Measurements from ENCODE around the gene MTMR11.

MTMR11 gene, protein sequence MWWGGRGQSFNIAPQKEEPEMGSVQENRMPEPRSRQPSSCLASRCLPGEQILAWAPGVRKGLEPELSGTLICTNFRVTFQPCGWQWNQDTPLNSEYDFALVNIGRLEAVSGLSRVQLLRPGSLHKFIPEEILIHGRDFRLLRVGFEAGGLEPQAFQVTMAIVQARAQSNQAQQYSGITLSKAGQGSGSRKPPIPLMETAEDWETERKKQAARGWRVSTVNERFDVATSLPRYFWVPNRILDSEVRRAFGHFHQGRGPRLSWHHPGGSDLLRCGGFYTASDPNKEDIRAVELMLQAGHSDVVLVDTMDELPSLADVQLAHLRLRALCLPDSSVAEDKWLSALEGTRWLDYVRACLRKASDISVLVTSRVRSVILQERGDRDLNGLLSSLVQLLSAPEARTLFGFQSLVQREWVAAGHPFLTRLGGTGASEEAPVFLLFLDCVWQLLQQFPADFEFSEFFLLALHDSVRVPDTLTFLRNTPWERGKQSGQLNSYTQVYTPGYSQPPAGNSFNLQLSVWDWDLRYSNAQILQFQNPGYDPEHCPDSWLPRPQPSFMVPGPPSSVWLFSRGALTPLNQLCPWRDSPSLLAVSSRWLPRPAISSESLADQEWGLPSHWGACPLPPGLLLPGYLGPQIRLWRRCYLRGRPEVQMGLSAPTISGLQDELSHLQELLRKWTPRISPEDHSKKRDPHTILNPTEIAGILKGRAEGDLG

DNA sequence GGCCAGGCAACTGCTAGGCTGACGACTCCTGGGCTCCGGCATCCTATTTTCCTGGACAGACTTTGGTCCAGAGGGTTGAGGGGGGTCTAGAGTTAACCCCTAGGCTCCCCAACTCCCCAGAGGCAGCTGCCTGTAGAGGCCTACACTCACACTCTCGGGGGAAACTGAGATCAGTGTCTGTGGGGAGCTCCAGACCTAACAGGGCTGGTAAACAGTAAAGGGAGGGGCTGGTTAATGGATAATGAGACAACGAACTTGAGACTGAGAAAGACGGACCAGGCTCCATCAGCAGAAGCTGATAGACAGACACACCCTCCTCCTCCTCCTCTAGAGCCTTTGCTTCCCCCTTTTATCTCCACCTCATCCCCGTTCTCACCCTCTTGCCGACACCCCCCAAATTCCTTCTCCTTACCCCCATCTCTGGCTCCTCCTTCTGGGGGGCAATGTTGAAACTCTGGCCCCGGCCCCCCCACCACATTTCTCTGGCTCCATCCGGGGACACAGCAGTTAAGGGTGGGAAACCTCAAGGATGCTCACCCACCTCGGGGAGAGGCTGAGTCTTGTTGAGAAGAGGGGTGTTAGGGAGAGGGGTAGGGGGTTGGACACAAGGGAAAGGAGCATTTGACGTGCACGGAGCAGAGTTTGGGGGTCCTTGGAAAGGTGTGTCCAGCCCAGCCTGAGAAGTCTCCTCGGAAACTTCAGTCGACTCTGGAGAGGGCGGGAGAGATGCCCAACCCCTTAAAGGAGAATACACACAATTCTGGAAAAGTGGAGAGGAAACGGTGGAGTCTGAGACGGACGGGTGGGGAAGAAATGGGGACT, at the start of gene MTMR11:
TSS of gene MTMR11 (minus strand) at position 710 of the 822 bp plus-strand sequence. CDS start at position 478, 232 bp downstream.
- no peaks in the 10 kb centered on the region for H3K9me3 Mint-ChIP-seq
- intact Hi-C loops (cut with micrococcal nuclease) = no loop called here
- peaks cover 67% of the 10 kb centered on the region for H3K4me1 Mint-ChIP-seq (ENCODE audit: low read depth)
- peak within 1 kb of the TSS; percentile 41 for H3K4me3 Mint-ChIP-seq
- no peaks in the 10 kb centered on the region for H3K36me3 Mint-ChIP-seq (ENCODE audit: low read depth)
- H3K27me3 Mint-ChIP-seq = no peaks in the 10 kb centered on the region
- peak within 1 kb of the TSS; percentile 16 for H3K27ac Mint-ChIP-seq

DNA sequence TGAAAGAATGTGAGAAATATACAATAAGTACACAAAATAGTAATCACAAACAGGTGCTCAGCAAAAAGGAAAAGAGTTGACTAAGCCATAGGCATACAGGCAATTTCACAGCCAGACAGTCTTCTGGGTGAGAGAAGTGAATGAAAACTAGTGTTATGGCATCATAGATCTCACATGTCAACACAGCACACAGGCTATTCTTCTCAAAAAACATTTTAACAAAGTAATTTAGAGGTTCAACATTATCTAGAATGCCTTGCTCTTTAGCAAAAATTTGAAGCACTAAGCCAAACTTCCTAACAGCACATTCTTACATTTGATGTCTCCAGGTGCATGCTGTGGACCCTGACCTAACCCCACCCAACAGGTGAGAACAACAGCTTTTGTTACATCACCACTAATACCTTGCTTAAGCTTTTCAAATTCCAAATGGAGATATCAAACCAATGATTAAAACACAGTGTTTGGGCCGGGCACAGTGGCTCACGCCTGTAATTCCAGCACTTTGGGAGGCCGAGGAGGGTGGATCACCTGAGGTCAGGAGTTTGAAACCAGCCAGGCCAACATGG, 43.4 kb upstream of the MTMR11 start:
- intact Hi-C loops (cut with micrococcal nuclease) = loop anchor here (5.0 kb wide), 1 partner anchor 47 kb away; no protein-coding TSS in a partner anchor
- H3K36me3 Mint-ChIP-seq (ENCODE audit: low read depth) = no peaks in the 10 kb centered on the region
- H3K4me1 Mint-ChIP-seq (ENCODE audit: low read depth) = no peaks in the 10 kb centered on the region
- no peak overlapping the region for H3K27ac Mint-ChIP-seq
- H3K4me3 Mint-ChIP-seq = no peak overlapping the region
- no peaks in the 10 kb centered on the region for H3K9me3 Mint-ChIP-seq
- peaks cover 92% of the 10 kb centered on the region for H3K27me3 Mint-ChIP-seq

DNA sequence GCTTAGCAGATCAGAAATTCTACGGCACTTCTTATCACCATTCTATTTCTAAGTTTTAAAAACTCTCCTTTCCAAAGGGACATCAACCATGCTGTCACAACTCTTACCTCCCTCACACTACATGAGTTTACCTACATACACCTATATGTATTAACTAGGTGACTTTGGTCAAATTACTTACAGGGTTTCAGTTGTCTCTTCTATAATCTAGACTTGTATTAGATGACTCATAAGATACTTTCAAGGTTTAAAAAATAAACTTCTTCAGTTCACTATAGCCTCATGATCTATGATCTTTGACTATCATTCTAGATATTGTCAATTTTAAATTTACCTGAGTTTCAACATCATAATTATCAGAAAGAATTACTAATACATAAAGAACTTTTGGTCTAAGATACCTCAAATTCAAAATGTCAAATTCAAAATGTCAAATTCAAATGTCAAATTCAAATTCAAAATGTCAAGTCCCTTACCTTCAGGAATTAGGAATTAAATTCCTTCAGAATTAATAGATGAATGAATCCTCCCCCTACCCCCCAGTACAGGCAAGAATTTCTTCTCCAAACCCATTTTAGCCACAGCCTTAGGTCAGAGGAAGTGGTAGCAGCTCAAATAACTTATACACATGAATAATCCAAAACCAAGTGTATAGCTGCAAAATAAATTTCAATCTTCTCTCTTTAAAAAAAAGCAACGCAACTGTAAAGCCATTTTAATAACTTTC, 42.7 kb upstream of the MTMR11 start:
- Mint-ChIP-seq H3K4me3 (no peak overlapping the region), H3K27me3 (peaks cover 92% of the 10 kb centered on the region), H3K9me3 (no peaks in the 10 kb centered on the region), H3K36me3 (ENCODE audit: low read depth) (no peaks in the 10 kb centered on the region), H3K4me1 (ENCODE audit: low read depth) (no peaks in the 10 kb centered on the region), H3K27ac (no peak overlapping the region)
- intact Hi-C loops (cut with micrococcal nuclease) = no loop called here

DNA sequence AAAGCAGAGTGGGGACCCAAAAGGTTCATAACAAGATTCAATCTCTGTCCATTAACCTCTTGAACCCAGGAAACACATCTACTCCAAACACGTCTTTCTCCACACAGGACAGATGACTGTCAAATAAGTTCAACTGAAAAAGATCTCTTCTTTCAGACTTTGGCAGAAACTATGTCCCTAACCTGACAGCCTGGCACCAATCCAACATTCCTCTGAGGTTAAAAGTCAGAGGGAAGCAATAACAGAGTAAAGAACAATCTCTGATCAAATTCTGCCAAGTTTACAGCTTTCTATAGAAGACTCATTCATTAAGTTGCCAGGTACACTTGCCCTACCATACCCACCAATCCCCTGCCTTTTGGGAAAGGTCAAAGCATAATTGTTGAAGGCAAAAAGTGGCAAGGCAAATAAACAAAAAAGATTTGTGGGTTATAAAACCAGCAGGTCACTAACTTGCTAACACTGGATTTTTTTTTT, 41.9 kb upstream of the MTMR11 start:
- Mint-ChIP-seq H3K36me3 (ENCODE audit: low read depth) (no peaks in the 10 kb centered on the region), H3K27ac (no peak overlapping the region), H3K4me1 (ENCODE audit: low read depth) (no peaks in the 10 kb centered on the region), H3K9me3 (no peaks in the 10 kb centered on the region), H3K27me3 (peaks cover 92% of the 10 kb centered on the region), H3K4me3 (no peak overlapping the region)
- intact Hi-C loops (cut with micrococcal nuclease) = no loop called here

DNA sequence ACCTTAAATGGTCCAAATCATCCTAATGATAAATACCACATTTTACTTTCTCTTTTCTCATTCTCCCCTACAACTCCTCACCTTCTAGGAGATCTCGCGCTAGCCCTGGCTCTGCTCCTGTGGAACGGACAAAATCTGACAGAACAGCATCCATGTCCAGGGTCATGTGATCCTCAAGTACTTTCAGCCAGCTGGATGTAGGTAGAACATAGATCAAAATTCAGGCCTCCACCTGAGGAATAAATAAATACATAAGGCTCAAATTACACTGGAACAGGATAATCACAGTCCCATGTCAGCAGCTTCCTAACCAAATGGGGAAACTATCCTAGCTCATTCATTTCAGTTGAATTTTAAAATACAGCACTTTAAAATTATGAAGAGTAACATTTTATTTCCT, 40.7 kb upstream of the MTMR11 start:
- Mint-ChIP-seq H3K4me1 (ENCODE audit: low read depth) (no peaks in the 10 kb centered on the region), H3K27ac (no peak overlapping the region), H3K36me3 (ENCODE audit: low read depth) (no peaks in the 10 kb centered on the region), H3K9me3 (no peaks in the 10 kb centered on the region), H3K27me3 (peaks cover 91% of the 10 kb centered on the region), H3K4me3 (no peak overlapping the region)
- intact Hi-C loops (cut with micrococcal nuclease) = no loop called here

DNA sequence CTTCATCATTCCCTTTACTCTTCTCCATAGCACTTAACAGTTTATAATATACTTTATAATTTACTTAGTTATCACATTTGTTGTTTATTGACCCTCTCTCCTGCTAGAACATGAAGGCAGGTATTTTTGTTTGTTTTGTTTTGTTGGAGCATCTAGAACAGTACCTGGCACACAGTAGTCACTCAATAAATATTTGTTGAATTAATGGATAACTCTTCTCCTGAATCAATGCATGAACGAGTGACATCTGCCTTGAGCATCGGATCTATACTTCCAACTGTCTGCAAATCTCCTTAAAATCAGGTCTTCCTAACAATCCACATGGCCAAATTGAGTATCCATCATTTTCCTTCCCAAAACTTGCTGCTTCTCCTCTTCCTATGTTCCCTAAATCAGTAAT, 35.9 kb upstream of the MTMR11 start:
- Mint-ChIP-seq H3K27me3 (peaks cover 76% of the 10 kb centered on the region), H3K4me1 (ENCODE audit: low read depth) (peaks cover 3% of the 10 kb centered on the region), H3K36me3 (ENCODE audit: low read depth) (no peaks in the 10 kb centered on the region), H3K9me3 (no peaks in the 10 kb centered on the region), H3K27ac (no peak overlapping the region), H3K4me3 (no peak overlapping the region)
- intact Hi-C loops (cut with micrococcal nuclease) = no loop called here

DNA sequence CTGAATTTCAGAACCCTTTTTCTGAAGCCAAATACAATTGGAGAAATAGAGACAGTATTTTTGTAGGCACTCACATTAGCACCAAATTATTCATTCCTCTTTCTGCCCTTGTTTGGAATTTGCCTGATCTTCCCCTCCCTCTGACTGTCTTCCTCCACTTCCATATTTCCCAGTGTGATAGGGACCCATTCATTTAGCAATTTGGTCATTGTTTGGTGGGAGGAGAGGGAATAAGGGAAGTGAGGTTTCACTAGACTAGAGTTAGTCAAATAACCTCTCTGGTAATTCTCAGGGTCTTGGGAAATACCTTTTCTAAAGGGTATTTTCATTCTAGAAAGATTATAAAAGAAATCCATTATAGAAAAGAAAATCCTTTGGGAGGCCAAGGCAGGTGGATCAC, 31.0 kb upstream of the MTMR11 start:
- no peak overlapping the region for H3K4me3 Mint-ChIP-seq
- H3K9me3 Mint-ChIP-seq = no peaks in the 10 kb centered on the region
- intact Hi-C loops (cut with micrococcal nuclease) = no loop called here
- peaks cover 10% of the 10 kb centered on the region for H3K4me1 Mint-ChIP-seq (ENCODE audit: low read depth)
- peaks cover 70% of the 10 kb centered on the region for H3K27me3 Mint-ChIP-seq
- H3K36me3 Mint-ChIP-seq (ENCODE audit: low read depth) = no peaks in the 10 kb centered on the region
- no peak overlapping the region for H3K27ac Mint-ChIP-seq

DNA sequence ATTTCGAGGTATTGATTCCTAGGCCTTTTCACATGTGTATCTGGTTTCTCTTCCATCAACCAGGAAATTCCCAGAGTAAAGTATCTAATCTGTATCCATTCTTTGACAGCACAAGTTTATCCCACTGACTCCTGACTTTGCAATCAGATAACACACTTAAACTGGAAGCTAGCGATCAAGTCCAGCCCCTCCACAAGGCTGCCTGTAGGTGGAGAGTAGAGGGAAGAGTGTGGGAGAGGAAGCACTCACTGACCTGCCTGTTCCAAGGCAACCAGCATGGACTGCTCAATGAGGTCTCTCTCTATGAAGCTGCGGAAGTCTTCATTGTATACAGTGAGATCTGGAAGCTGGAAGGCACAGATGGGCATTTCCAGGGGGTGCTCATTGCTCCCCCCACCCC, 30.4 kb upstream of the MTMR11 start:
- no peak overlapping the region for H3K27ac Mint-ChIP-seq
- no peak overlapping the region for H3K4me3 Mint-ChIP-seq
- peaks cover 65% of the 10 kb centered on the region for H3K27me3 Mint-ChIP-seq
- no peaks in the 10 kb centered on the region for H3K9me3 Mint-ChIP-seq
- intact Hi-C loops (cut with micrococcal nuclease) = no loop called here
- H3K36me3 Mint-ChIP-seq (ENCODE audit: low read depth) = no peaks in the 10 kb centered on the region
- peaks cover 10% of the 10 kb centered on the region for H3K4me1 Mint-ChIP-seq (ENCODE audit: low read depth)

DNA sequence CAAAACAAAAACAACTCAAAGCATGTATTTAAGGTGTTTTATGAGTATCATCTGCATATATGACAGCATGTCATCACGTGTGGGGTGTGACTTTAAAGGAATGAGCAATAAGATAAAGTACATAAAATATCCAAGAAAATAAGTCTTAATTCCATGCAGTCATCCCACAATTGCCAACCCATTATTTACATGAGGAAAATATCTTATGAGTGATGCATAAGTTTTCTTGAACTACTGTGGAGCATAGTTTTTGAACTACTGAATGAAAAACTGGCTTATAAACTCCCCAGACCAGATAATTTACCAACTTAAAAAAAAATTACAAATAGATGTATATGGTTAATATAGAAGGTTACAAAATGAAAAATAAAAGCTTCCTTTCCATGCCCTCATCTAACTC, 29.7 kb upstream of the MTMR11 start:
- Mint-ChIP-seq H3K27me3 (peaks cover 63% of the 10 kb centered on the region), H3K4me1 (ENCODE audit: low read depth) (peaks cover 11% of the 10 kb centered on the region), H3K36me3 (ENCODE audit: low read depth) (no peaks in the 10 kb centered on the region), H3K27ac (no peak overlapping the region), H3K4me3 (no peak overlapping the region), H3K9me3 (no peaks in the 10 kb centered on the region)
- intact Hi-C loops (cut with micrococcal nuclease) = no loop called here

DNA sequence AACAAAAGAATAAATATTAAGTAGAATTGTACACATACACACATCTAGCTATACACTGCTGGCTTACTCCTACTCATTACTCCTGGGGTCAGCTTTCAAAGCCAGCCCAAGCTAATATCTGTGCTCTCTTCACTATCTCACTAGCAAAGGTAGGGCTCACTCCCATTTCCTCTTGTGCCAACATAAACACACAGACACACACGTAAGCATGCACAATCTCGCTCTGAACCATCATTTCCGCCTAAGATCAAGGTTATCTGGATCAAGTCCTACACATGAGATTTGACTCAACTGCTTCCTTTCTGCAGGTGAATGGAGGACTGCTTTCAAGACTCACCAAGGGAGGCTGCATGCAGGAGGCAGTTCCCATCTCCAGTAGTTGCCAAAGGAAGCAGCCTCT, 28.8 kb upstream of the MTMR11 start:
- H3K36me3 Mint-ChIP-seq (ENCODE audit: low read depth) = no peaks in the 10 kb centered on the region

DNA sequence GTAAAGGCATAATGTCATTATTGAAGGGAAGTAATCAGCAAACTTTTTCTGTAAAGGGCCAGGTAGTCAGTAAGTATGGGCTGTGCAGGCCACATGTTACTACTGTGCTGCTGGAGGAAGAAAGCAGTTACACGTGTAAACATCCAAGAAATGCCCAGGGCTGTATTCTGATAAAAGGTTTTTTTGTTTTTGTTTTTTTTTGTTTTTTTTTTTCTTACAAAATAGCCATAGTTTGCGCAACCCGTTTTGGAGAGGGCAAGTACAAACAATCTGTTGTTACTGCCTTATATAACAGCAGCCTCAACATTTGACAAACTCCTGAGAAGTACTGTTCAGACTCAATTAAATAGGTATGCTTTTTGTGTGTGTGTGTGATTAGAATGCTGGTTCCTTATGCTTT, 26.7 kb upstream of the MTMR11 start:
- Mint-ChIP-seq H3K36me3 (ENCODE audit: low read depth) (no peaks in the 10 kb centered on the region), H3K27ac (no peak overlapping the region), H3K27me3 (peaks cover 70% of the 10 kb centered on the region), H3K9me3 (no peaks in the 10 kb centered on the region), H3K4me1 (ENCODE audit: low read depth) (peaks cover 15% of the 10 kb centered on the region), H3K4me3 (no peak overlapping the region)
- intact Hi-C loops (cut with micrococcal nuclease) = loop anchor here (2.0 kb wide), 1 partner anchor 223 kb away; no protein-coding TSS in a partner anchor

More for the DNA sequence above, 28.8 kb upstream of the MTMR11 start:
- peaks cover 15% of the 10 kb centered on the region for H3K4me1 Mint-ChIP-seq (ENCODE audit: low read depth)
- no peak overlapping the region for H3K27ac Mint-ChIP-seq
- H3K4me3 Mint-ChIP-seq = no peak overlapping the region
- no peaks in the 10 kb centered on the region for H3K9me3 Mint-ChIP-seq
- H3K27me3 Mint-ChIP-seq = peaks cover 65% of the 10 kb centered on the region
- intact Hi-C loops (cut with micrococcal nuclease) = no loop called here

DNA sequence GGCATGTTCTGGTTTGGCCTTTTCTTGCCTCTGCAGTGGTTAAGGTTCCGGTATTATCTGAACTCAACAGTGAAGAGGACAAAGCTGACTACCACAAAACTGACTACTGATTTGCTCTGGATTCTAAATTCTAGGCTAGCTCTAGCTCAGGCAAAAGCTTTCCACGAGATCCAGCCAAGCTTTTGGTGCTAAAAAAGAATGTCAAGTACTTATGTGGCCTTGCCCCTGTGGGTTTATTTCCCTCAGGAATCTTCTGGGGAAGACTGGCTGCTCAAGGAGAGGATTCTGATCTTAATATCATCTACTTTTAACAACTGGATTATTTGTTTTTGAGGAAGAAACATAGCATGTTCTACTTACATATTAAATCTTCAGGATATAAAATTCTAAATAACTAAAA, 26.1 kb upstream of the MTMR11 start:
- Mint-ChIP-seq H3K4me3 (no peak overlapping the region), H3K27me3 (peaks cover 69% of the 10 kb centered on the region), H3K36me3 (ENCODE audit: low read depth) (no peaks in the 10 kb centered on the region), H3K27ac (no peak overlapping the region), H3K9me3 (no peaks in the 10 kb centered on the region), H3K4me1 (ENCODE audit: low read depth) (peaks cover 14% of the 10 kb centered on the region)
- intact Hi-C loops (cut with micrococcal nuclease) = loop anchor here (1.0 to 2.0 kb wide), 2 partner anchors 88 to 224 kb away; no protein-coding TSS in a partner anchor

Data from dendritic cell treated with granulocyte-macrophage colony-stimulating factor and Interleukin-4, amounts not matched to agents 40 ng/mL and 50 ng/mL, for 4 days (primary cell).